Smooth muscle cell (in vitro differentiated cells): ENCODE measurements around the gene FAM98B. TPM values are rescaled to one million over a fixed set of nuclear protein-coding genes. Genes with fewer than 3 reads are reported as not detected.

Source experiments
- DNase-seq: peaks from one replicate; lab custom pipeline; 2025; ENCODE audit not compliant: unreplicated experiment; lab: John Stamatoyannopoulos, UW
- H2AFZ ChIP-seq: fragments of 200-600 bp; sonication (generic); 2 replicates; pipeline ENCODE4 v1.6.0; 2016; ENCODE audit warnings: antibody characterized with exemption, low read depth, mild to moderate bottlenecking
- H3F3A ChIP-seq: fragments of 200-600 bp; sonication (generic); 2 replicates; pipeline ENCODE4 v1.6.0; 2017; ENCODE audit warnings: antibody characterized with exemption, low read depth
- H3K27ac ChIP-seq: fragments of 200-600 bp; sonication (generic); 2 replicates; pipeline ENCODE4 v1.5.1; 2016; ENCODE audit warnings: low read depth, mild to moderate bottlenecking
- H3K27me3 ChIP-seq: fragments of 200-600 bp; sonication (generic); 2 replicates; pipeline ENCODE4 v1.6.1; 2016; ENCODE audit warnings: low read depth, mild to moderate bottlenecking
- H3K36me3 ChIP-seq: fragments of 200-600 bp; sonication (generic); 2 replicates; pipeline ENCODE4 v1.5.1; 2016; ENCODE audit warnings: low read depth
- H3K4me1 ChIP-seq: fragments of 200-600 bp; sonication (generic); 2 replicates; pipeline ENCODE4 v1.5.1; 2016; ENCODE audit warnings: low read depth
- H3K4me2 ChIP-seq: fragments of 200-600 bp; sonication (generic); 2 replicates; pipeline ENCODE4 v1.6.0; 2016; ENCODE audit warnings: mild to moderate bottlenecking
- H3K4me3 ChIP-seq: fragments of 200-600 bp; sonication (generic); 2 replicates; pipeline ENCODE4 v1.5.1; 2016; ENCODE audit warnings: mild to moderate bottlenecking
- H3K79me2 ChIP-seq: fragments of 200-600 bp; sonication (generic); 2 replicates; pipeline ENCODE4 v1.6.0; 2016; ENCODE audit warnings: low read depth, mild to moderate bottlenecking
- H3K9ac ChIP-seq: fragments of 200-600 bp; sonication (generic); 2 replicates; pipeline ENCODE4 v1.6.0; 2016; ENCODE audit warnings: low read depth
- H3K9me3 ChIP-seq: fragments of 200-600 bp; sonication (generic); replicated peaks from 2 replicates; pipeline ENCODE4 v1.5.1; 2016; ENCODE audit warnings: low read depth
- H4K20me1 ChIP-seq: fragments of 200-600 bp; sonication (generic); 2 replicates; pipeline ENCODE4 v1.6.0; 2016; ENCODE audit warnings: low read depth
- WGBS: methylation state at CpG from one replicate; pipeline ENCODE4 v1.1.7; 2016; ENCODE audit warnings: low lambda C conversion rate; 5-methylcytosine and 5-hydroxymethylcytosine counted together
- polyA plus RNA-seq: library from polyadenylated mRNA; unstranded; fragments of >200 nt; fragmentation: Nextera tagmentation; extraction: Ambion mirVana; gene quantifications from 2 replicates; pipeline ENCODE4 v1.2.1, GENCODE V29; 2016
- total RNA-seq: library from RNA; depleted of rRNA; stranded (reverse); fragments of >200 nt; gene quantifications from 2 replicates; pipeline ENCODE4 v1.2.3, GENCODE V29; 2014
- TF ChIP-seq, protein P1 (sequence below): fragments of 200-600 bp; sonication (generic); IDR thresholded peaks from 2 replicates; pipeline ENCODE4 v1.5.1; 2017; ENCODE audit warnings: borderline replicate concordance, mild to moderate bottlenecking, antibody characterized with exemption; ENCODE audit not compliant: insufficient read depth, poor library complexity, severe bottlenecking

The FAM98B gene
- total and polyA plus RNA-seq, 2 experiments from 2014 or later: 1.4 to 5.1 TPM

DNA sequence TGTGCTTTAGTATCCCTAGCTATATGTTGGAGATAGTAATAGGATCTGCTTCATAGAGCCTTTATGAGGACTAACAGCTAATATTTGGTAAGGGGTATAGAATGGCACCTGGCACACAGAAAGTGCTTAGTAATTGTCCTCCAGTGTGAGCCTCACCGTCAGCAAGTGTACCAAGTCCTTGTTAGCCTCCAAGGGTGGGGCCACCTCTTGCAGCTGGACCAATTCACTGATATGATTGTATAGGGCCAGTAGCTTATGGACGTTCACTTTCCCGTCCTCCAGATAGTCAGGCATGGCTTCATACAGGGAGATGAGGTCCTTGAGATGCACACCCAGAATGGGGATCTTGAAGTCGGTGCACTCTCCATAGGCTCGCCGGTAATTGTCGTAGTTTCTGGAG is 53.6 kb downstream of the FAM98B start:
- Histone ChIP-seq H3K9ac (no peak overlapping the region), H3K27ac (no peak overlapping the region), H3K79me2 (no peaks in the 10 kb centered on the region), H4K20me1 (no peaks in the 10 kb centered on the region), H3K4me1 (no peaks in the 10 kb centered on the region), H3K9me3 (no peaks in the 10 kb centered on the region), H3K4me2 (no peak overlapping the region), H3K4me3 (no peak overlapping the region), H3K36me3 (no peaks in the 10 kb centered on the region), H3F3A (no peaks in the 10 kb centered on the region), H2AFZ (no peak overlapping the region), H3K27me3 (no peaks in the 10 kb centered on the region)
- WGBS: 97% methylated on average over 7 of the region's 7 CpGs
- DNase-seq: no peak
- TF ChIP-seq, protein P1, sequence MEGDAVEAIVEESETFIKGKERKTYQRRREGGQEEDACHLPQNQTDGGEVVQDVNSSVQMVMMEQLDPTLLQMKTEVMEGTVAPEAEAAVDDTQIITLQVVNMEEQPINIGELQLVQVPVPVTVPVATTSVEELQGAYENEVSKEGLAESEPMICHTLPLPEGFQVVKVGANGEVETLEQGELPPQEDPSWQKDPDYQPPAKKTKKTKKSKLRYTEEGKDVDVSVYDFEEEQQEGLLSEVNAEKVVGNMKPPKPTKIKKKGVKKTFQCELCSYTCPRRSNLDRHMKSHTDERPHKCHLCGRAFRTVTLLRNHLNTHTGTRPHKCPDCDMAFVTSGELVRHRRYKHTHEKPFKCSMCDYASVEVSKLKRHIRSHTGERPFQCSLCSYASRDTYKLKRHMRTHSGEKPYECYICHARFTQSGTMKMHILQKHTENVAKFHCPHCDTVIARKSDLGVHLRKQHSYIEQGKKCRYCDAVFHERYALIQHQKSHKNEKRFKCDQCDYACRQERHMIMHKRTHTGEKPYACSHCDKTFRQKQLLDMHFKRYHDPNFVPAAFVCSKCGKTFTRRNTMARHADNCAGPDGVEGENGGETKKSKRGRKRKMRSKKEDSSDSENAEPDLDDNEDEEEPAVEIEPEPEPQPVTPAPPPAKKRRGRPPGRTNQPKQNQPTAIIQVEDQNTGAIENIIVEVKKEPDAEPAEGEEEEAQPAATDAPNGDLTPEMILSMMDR: no peak

DNA sequence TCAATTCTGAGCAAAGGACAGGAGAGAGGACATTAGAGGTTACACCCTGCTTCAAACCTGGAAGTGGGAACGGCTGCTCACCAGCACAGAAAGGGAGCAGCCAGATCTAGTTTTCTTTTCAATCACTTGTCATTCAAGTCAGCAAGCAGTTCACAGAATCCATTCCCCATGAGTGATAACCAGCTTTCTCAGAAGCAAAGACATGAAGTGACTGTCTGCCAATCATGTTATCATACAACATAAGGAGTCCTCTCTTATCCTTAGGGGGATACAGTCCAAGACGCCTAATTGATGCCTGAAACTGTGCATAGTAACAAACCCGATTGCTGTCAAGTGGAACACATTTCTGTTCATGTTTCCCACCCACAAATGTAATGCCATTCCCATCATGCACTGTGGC is 54.7 kb downstream of the FAM98B start:
- Histone ChIP-seq H3K4me3 (no peak overlapping the region), H3K36me3 (no peaks in the 10 kb centered on the region), H3K79me2 (no peaks in the 10 kb centered on the region), H2AFZ (no peak overlapping the region), H3K9ac (no peak overlapping the region), H3F3A (no peaks in the 10 kb centered on the region), H3K4me1 (no peaks in the 10 kb centered on the region), H3K9me3 (no peaks in the 10 kb centered on the region), H3K4me2 (no peak overlapping the region), H3K27ac (no peak overlapping the region), H3K27me3 (no peaks in the 10 kb centered on the region), H4K20me1 (no peaks in the 10 kb centered on the region)
- TF ChIP-seq, protein P1: no peak
- DNase-seq: no peak
- WGBS: 97% methylated on average over 3 of the region's 3 CpGs

DNA sequence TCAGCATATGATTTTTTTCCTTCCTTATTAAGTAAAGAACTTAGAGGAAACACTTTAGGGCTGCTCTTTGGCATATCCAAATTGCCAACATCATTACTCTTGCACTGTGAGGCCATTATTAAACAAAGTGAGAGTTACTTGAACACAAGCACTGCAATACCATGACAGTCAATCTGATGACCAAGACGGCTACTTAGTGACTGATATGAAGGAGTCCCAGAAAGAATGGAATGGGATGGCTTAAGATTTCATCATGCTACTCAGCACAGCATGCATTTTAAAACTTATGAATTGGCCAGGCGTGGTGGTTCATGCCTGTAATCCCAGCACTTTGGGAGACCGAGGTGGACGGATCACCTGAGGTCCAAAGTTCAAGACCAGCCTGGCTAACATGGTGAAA is 55.2 kb downstream of the FAM98B start:
- 92% methylated on average over 4 of the region's 4 CpGs for WGBS
- Histone ChIP-seq H3K4me3 (no peak overlapping the region), H3K27me3 (no peaks in the 10 kb centered on the region), H3K79me2 (no peaks in the 10 kb centered on the region), H3K36me3 (no peaks in the 10 kb centered on the region), H4K20me1 (no peaks in the 10 kb centered on the region), H3K9me3 (no peaks in the 10 kb centered on the region), H3K9ac (no peak overlapping the region), H3F3A (no peaks in the 10 kb centered on the region), H3K27ac (no peak overlapping the region), H2AFZ (no peak overlapping the region), H3K4me2 (no peak overlapping the region), H3K4me1 (no peaks in the 10 kb centered on the region)
- DNase-seq: no peak
- TF ChIP-seq, protein P1: no peak

DNA sequence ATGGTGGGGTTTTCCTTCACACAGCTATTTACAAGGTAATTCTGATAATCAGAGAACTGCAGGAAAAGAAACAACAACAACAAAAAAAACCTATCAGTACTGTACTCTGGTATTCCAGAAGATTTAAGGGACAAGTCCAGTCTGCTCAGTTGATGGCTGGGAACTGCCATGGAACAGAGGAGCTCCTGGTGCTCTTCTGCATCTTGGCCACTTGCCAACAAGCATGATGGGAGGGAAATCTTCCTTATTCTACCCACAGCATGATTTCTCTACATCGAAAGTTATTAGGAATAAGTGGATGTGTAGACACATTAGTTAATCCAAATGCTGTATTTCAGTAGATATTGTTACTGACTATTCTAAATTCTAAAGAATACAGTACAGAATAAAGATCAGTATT is 59.0 kb downstream of the FAM98B start:
- DNase-seq: no peak
- Histone ChIP-seq H3K9me3 (no peaks in the 10 kb centered on the region), H3K36me3 (no peaks in the 10 kb centered on the region), H4K20me1 (no peaks in the 10 kb centered on the region), H2AFZ (no peak overlapping the region), H3K4me2 (no peak overlapping the region), H3K4me3 (no peak overlapping the region), H3K27ac (no peak overlapping the region), H3K27me3 (no peaks in the 10 kb centered on the region), H3K4me1 (no peaks in the 10 kb centered on the region), H3K79me2 (no peaks in the 10 kb centered on the region), H3K9ac (no peak overlapping the region), H3F3A (no peaks in the 10 kb centered on the region)
- TF ChIP-seq, protein P1: no peak
- WGBS: 94% methylated on average over 1 of the region's 1 CpG
